NB4 (cell line): ENCODE data around the gene MADD.

Source experiments
- MYC ChIP-seq: IDR thresholded peaks from 2 replicates; pipeline ENCODE4 v1.6.1; 2011; ENCODE audit warnings: low read depth, low read length
- POLR2A ChIP-seq: IDR thresholded peaks from 2 replicates; pipeline ENCODE4 v1.6.1; 2011; ENCODE audit warnings: mild to moderate bottlenecking; ENCODE audit not compliant: insufficient read length; ENCODE audit errors: extremely low read depth
- TF ChIP-seq, protein P1 (sequence below): IDR thresholded peaks from one replicate; pipeline ENCODE4 v1.5.1; 2012; ENCODE audit warnings: low read depth, low read length
- TF ChIP-seq, protein P2 (sequence below): IDR thresholded peaks from 2 replicates; pipeline ENCODE4 v1.6.1; 2011; ENCODE audit warnings: low read depth, low read length

DNA sequence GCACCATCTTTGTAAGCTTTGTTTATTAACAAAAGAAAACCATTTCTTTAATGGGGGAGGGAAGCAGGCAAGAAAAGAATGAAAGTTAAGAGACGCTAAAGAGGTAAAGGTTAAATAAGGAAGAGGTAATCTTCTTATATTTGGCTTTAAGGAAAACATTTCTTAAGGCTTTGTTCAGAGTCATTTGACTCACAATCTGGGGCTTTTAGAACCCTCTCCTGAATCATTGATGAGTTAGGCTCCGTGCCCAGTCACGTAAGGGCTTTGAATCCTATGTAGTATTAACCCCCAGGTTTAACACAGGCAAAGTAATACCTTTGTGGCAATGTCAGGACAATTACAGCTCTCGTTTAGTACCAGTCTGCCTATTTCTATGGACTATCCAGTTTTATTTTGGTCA is 26.1 kb downstream of the MADD start:
- TF ChIP-seq, protein P1, sequence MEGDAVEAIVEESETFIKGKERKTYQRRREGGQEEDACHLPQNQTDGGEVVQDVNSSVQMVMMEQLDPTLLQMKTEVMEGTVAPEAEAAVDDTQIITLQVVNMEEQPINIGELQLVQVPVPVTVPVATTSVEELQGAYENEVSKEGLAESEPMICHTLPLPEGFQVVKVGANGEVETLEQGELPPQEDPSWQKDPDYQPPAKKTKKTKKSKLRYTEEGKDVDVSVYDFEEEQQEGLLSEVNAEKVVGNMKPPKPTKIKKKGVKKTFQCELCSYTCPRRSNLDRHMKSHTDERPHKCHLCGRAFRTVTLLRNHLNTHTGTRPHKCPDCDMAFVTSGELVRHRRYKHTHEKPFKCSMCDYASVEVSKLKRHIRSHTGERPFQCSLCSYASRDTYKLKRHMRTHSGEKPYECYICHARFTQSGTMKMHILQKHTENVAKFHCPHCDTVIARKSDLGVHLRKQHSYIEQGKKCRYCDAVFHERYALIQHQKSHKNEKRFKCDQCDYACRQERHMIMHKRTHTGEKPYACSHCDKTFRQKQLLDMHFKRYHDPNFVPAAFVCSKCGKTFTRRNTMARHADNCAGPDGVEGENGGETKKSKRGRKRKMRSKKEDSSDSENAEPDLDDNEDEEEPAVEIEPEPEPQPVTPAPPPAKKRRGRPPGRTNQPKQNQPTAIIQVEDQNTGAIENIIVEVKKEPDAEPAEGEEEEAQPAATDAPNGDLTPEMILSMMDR, result no peak
- TF ChIP-seq, protein P2, sequence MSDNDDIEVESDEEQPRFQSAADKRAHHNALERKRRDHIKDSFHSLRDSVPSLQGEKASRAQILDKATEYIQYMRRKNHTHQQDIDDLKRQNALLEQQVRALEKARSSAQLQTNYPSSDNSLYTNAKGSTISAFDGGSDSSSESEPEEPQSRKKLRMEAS, result no peak
- TF ChIP-seq POLR2A, result no peak
- TF ChIP-seq MYC, result no peak
